Fibroblast of pulmonary artery (primary cell): Measurements from ENCODE around the gene NEK9.
A peak's percentile ranks its signal among the peaks of the same experiment; 100 is the strongest.

Source experiments
- DNase-seq: peaks from one replicate; pipeline ENCODE4 v3.0.0-alpha.2; 2010; ENCODE audit warnings: low read depth
- H3K4me3 ChIP-seq: replicated peaks from 2 replicates; pipeline ENCODE4 v1.5.1; 2011; ENCODE audit warnings: low read depth, mild to moderate bottlenecking, control low read depth, low read length, moderate library complexity
- TF ChIP-seq, protein P1 (sequence below): IDR thresholded peaks from 2 replicates; pipeline ENCODE4 v1.5.1; 2011; ENCODE audit warnings: mild to moderate bottlenecking, control low read depth, low read length, inconsistent platforms; ENCODE audit errors: missing control alignments

NEK9 gene

DNA sequence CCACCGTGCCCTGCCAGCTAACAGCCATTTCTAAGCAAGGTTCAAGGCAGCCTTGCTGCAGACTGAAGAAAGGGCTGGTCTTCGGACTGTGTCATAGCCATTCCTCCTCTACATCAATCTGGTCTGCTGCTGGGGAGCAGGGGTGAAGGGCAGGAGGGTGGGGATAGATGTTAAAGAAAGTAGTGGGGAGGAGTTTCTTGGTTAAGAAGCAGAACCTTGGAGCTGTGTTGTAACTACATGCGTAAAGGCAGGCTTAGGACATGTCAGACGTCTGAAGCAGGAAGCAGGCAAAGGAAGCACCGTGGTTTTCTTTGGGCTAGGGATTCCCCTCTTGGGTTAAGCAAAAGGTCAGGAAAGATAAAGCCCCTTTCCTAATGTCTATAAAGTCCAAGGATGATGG, 18.1 kb upstream of the NEK9 start:
- TF ChIP-seq, protein P1, sequence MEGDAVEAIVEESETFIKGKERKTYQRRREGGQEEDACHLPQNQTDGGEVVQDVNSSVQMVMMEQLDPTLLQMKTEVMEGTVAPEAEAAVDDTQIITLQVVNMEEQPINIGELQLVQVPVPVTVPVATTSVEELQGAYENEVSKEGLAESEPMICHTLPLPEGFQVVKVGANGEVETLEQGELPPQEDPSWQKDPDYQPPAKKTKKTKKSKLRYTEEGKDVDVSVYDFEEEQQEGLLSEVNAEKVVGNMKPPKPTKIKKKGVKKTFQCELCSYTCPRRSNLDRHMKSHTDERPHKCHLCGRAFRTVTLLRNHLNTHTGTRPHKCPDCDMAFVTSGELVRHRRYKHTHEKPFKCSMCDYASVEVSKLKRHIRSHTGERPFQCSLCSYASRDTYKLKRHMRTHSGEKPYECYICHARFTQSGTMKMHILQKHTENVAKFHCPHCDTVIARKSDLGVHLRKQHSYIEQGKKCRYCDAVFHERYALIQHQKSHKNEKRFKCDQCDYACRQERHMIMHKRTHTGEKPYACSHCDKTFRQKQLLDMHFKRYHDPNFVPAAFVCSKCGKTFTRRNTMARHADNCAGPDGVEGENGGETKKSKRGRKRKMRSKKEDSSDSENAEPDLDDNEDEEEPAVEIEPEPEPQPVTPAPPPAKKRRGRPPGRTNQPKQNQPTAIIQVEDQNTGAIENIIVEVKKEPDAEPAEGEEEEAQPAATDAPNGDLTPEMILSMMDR = no peak
- DNase-seq = peak; percentile 51
- H3K4me3 ChIP-seq = no peak overlapping the region

DNA sequence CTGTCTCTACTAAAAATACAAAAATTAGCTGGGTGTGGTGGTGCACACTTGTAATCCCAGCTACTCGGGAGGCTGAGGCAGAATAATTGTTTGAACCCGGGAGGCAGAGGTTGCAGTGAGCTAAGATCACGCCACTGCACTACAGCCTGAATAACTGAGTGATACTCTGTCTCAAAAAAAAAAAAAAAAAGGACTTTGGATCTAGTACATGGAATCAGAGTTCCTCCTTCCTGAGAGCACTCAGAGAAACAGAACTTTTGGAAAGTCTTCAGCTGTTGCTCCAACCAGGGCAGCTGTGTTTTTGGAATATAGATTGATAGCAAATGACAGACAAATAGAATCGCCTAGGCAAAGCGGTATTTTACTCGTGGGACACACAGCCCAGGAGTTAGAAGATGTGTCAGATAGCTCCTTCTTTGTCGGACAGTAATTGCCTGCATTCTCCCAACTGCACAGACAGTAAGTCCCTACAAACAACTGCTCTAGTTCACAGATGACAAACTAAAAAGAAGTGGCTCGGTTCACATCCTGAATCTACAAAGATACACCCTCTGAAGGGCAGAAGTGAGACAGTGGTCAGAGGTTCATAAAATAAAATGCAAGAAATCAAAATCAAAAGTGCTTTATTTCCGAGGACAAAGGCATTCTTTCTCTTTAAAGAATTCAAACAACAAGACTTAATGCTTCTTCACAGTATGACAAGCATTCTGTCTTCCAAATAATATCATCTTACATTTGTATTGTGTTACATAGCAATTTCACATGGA, 17.1 kb upstream of the NEK9 start:
- TF ChIP-seq, protein P1 = no peak
- no peak for DNase-seq
- H3K4me3 ChIP-seq = no peak overlapping the region

DNA sequence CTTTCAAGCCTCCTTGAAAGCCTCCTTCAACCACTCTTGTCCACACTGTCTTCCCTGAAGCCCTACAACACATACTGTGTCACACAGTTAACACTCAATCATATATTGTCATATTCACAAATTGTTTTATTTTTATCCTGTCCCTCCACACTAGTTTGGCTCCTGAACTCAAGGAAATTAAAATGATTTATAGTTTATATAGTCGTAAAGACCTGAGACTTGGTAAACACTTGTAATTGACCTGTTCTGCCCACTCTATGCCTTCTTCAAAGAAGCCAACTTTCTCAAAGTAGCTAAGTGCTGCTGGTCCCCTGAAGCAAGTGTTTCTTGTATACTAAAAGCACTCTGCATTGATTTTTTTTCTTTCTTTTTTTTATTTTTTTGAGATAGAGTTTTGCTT, 15.6 kb upstream of the NEK9 start:
- DNase-seq = no peak
- no peak overlapping the region for H3K4me3 ChIP-seq
- TF ChIP-seq, protein P1 = no peak

DNA sequence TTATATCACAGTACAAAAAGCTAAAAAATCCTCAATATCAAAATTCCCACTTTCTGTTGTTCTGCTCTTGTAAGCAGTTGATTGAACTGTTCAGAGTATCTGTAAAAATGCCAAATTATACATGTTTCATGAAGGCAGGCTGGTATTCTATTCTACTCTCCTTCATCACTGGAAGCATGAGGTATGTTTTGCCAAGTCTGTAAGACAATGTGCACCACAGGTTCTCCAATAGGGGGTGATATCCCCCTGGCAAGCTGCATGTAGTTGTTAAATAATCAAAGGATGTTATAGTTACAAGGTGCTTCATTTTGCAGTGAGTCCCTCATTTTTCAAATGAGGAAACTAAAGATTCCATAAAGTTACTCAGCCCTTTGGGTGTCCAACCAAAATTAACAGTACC, 15.1 kb upstream of the NEK9 start:
- no peak overlapping the region for H3K4me3 ChIP-seq
- DNase-seq = peak; percentile 71
- TF ChIP-seq, protein P1 = peak; percentile 67

DNA sequence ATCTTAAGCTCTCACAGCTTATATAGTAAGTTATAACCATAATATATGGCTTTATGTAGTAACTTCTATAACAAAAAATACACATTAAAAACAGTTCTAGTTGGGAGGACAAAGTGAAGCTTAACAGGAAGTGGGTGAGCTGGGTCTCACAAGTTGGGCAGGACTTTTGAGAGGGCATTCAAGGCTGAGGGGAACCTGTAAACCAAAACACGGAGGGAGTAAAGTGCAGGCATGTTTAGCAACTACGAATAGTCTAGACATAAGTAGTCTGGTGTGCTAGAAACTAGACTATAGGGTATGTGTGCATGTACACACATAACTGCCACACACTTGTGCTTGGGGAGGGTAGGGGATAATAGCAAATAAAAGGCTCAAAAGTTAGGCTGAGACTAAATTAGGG, 14.2 kb upstream of the NEK9 start:
- DNase-seq = no peak
- TF ChIP-seq, protein P1 = no peak
- no peak overlapping the region for H3K4me3 ChIP-seq

DNA sequence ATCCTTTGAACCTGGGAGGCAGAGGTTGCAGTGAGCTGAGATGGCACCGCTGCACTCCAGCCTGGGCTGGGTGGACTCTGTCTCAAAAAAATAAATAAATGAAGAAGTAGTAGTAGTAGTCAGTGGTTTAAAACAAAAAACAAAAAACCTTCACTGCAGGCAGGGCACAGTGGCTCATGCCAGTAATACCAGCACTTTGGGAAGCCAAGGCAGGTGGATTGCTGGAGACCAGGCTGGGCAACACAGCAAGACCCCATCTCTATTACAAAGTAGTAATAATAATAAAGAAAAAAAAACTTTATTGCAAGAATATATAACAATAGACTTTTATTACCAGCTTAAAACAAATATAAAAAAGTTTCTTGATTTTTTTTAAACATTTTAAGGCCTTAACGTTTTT, 13.8 kb upstream of the NEK9 start:
- no peak overlapping the region for H3K4me3 ChIP-seq
- no peak for DNase-seq
- TF ChIP-seq, protein P1 = no peak

DNA sequence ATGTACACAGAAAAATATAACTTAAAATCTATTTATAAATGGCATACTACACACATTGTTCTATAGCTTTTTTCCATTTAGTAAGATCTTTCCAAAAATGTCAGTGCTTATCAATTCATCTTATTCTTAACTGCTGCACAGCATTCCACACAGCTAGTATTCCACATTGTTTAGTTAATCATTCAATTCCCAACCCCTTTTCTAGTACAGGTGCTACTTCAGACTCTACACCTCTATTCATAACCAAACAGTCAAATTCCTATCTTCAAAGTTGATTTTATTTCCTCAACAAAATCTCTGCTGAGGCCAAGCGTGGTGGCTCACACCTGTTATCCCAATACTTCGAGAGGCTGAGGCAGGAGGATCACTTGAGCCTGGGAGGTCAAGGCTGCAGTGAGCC, 12.3 kb upstream of the NEK9 start:
- DNase-seq = no peak
- TF ChIP-seq, protein P1 = no peak
- no peak overlapping the region for H3K4me3 ChIP-seq
